ENCODE measurements around the gene DMAC2. TPM values are rescaled to one million over a fixed set of nuclear protein-coding genes. Genes with fewer than 3 reads are reported as not detected.
"Not testable (repeated sequence)": the region's sequence is repeated elsewhere in the genome, so short reads cannot be mapped to it uniquely, and the experiment has no call there.

DMAC2 gene
- total RNA-seq, 1 experiment from 2014 or later: 77.6 TPM

DNA sequence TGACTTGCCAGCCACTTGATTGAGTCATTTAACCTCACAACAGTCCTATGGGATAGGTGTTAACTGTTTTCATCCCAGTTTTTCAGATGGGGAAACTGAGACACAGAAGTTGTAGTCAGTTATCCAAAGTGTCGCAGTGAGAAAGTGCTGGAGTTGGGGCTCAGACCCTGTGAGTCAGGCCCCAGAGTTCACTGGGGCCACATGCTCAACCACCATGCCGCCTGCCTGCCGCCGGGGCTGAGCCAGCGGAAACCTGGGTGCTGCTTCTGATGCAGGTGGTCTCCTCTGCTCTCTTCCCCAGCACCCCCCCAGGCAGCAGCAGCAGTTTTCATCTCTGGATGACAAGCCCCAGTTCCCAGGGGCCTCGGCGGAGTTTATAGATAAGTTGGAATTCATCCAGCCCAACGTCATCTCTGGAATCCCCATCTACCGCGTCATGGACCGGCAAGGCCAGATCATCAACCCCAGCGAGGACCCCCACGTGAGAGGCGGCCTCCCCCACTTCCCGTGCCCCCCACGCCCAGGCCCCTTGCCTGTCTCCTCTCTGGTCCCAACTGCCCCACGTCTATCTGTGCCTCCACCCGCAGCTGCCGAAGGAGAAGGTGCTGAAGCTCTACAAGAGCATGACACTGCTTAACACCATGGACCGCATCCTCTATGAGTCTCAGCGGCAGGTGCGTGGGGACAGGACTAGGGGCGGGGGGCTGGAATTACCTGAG is 29.2 kb downstream of the DMAC2 start:
- no peaks in the 10 kb centered on the region for H3K36me3 Mint-ChIP-seq
- no peak overlapping the region for H3K4me3 Mint-ChIP-seq
- DNase-seq (ENCODE audit: low spot score) (no peak), ATAC-seq (no peak)
- no peaks in the 10 kb centered on the region; the same call in 1 of the 2 replicates for H3K27me3 Mint-ChIP-seq (ENCODE audit: low read depth)
- no peak overlapping the region for H3K27ac Mint-ChIP-seq
- no peaks in the 10 kb centered on the region for H3K9me3 Mint-ChIP-seq
- TF ChIP-seq ELF4 (CRISPR knock-in tag; IDR thresholded peaks at IDR 0.05; ENCODE audit: low read depth): no peak
- no peak for TF ChIP-seq MXD4 (CRISPR knock-in tag; IDR thresholded peaks at IDR 0.05; ENCODE audit: borderline replicate concordance)
- no peak for TF ChIP-seq SMAD4 (CRISPR knock-in tag; IDR thresholded peaks at IDR 0.05)
- ChIA-PET CTCF (interaction anchor here (3.8 kb wide), 1 partner anchor 38 kb away, joined by 24 read pairs; no protein-coding TSS in a partner anchor), POLR2A (no interaction called here)
- peaks cover 13% of the 10 kb centered on the region for H3K4me1 Mint-ChIP-seq

DNA sequence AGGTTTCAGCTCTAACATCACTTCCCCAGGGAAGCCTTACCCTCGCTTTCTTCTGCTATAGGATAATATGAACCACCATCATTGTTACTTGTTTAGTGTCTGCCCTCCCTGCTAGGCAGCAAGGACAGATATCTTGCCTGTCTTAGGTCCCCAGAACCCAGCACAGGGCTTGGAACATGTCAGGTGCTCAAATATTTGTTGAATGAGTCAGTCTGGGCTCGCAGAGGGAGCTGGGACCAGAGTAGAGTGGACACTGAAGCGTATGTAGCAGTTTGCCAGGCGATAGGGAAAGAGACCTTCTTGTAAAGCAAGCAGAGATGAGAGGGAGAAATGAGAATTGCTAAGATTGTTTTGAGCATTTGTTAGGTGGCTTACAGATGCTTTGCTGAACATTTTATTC is 30.4 kb downstream of the DMAC2 start:
- H3K27me3 Mint-ChIP-seq (ENCODE audit: low read depth): no peaks in the 10 kb centered on the region
- TF ChIP-seq NFYB (CRISPR knock-in tag; conservative IDR thresholded peaks at IDR 0.05; ENCODE audit: low read depth): no peak
- TF ChIP-seq ATF1 (CRISPR knock-in tag; IDR thresholded peaks at IDR 0.05): no peak
- no peak for TF ChIP-seq NR1H2 (CRISPR knock-in tag; IDR thresholded peaks at IDR 0.05)
- TF ChIP-seq ZNF396 (CRISPR knock-in tag; IDR thresholded peaks at IDR 0.05; ENCODE audit: borderline replicate concordance): no peak
- no peak for TF ChIP-seq HMGA2 (CRISPR knock-in tag; IDR thresholded peaks at IDR 0.05)
- no peak for TF ChIP-seq FOXK1 (CRISPR knock-in tag; IDR thresholded peaks at IDR 0.05)
- TF ChIP-seq, protein P1, sequence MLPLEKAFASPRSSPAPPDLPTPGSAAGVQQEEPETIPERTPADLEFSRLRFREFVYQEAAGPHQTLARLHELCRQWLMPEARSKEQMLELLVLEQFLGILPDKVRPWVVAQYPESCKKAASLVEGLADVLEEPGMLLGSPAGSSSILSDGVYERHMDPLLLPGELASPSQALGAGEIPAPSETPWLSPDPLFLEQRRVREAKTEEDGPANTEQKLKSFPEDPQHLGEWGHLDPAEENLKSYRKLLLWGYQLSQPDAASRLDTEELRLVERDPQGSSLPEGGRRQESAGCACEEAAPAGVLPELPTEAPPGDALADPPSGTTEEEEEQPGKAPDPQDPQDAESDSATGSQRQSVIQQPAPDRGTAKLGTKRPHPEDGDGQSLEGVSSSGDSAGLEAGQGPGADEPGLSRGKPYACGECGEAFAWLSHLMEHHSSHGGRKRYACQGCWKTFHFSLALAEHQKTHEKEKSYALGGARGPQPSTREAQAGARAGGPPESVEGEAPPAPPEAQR (CRISPR knock-in tag; IDR thresholded peaks at IDR 0.05): no peak
- no peak for TF ChIP-seq ZNF138 (CRISPR knock-in tag; conservative IDR thresholded peaks at IDR 0.05)
- TF ChIP-seq PRRX2 (CRISPR knock-in tag; IDR thresholded peaks at IDR 0.05): no peak
- TF ChIP-seq, protein P2, sequence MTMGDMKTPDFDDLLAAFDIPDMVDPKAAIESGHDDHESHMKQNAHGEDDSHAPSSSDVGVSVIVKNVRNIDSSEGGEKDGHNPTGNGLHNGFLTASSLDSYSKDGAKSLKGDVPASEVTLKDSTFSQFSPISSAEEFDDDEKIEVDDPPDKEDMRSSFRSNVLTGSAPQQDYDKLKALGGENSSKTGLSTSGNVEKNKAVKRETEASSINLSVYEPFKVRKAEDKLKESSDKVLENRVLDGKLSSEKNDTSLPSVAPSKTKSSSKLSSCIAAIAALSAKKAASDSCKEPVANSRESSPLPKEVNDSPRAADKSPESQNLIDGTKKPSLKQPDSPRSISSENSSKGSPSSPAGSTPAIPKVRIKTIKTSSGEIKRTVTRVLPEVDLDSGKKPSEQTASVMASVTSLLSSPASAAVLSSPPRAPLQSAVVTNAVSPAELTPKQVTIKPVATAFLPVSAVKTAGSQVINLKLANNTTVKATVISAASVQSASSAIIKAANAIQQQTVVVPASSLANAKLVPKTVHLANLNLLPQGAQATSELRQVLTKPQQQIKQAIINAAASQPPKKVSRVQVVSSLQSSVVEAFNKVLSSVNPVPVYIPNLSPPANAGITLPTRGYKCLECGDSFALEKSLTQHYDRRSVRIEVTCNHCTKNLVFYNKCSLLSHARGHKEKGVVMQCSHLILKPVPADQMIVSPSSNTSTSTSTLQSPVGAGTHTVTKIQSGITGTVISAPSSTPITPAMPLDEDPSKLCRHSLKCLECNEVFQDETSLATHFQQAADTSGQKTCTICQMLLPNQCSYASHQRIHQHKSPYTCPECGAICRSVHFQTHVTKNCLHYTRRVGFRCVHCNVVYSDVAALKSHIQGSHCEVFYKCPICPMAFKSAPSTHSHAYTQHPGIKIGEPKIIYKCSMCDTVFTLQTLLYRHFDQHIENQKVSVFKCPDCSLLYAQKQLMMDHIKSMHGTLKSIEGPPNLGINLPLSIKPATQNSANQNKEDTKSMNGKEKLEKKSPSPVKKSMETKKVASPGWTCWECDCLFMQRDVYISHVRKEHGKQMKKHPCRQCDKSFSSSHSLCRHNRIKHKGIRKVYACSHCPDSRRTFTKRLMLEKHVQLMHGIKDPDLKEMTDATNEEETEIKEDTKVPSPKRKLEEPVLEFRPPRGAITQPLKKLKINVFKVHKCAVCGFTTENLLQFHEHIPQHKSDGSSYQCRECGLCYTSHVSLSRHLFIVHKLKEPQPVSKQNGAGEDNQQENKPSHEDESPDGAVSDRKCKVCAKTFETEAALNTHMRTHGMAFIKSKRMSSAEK (CRISPR knock-in tag; IDR thresholded peaks at IDR 0.05; ENCODE audit: borderline replicate concordance): no peak
- CTCF ChIA-PET: interaction anchor here (1.4 to 3.8 kb wide), 9 partner anchors 15 to 154 kb away, joined by 6 to 25 read pairs (median 14); partner anchors contain the start of genes B3GNT8, B9D2 and DMAC2
- H3K4me3 Mint-ChIP-seq: no peak overlapping the region
- H3K36me3 Mint-ChIP-seq: no peaks in the 10 kb centered on the region
- POLR2A ChIA-PET: no interaction called here
- DNase-seq (ENCODE audit: low spot score) (no peak), ATAC-seq (no peak)
- H3K4me1 Mint-ChIP-seq: peaks cover 13% of the 10 kb centered on the region
- peak overlapping the region; percentile 22; the same call in 1 of the 2 replicates for H3K27ac Mint-ChIP-seq
- no peaks in the 10 kb centered on the region for H3K9me3 Mint-ChIP-seq

DNA sequence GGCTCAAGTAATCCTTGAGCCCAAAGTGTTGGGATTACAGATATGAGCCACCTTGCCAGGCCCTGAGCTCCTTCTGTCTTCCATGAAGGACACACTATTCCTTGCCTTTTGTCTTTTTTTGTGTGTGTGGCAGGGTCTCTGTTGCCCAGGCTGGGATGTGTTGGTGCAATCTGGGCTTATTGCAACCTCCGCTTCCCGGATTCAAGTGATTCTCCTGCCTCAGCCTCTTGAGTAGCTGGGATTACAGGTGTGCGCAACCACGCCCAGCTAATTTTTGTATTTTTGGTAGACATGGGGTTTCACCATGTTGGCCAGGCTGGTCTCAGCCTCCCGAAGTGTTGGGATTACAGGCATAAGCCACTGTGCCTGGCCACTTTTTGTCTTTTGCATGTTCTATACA is 30.9 kb downstream of the DMAC2 start:
- H3K4me3 Mint-ChIP-seq; H3K27me3 Mint-ChIP-seq (ENCODE audit: low read depth); H3K36me3 Mint-ChIP-seq; H3K9me3 Mint-ChIP-seq; DNase-seq (ENCODE audit: low spot score); ATAC-seq; H3K27ac Mint-ChIP-seq: not testable (repeated sequence)
- POLR2A ChIA-PET: interaction anchor here (0.7 to 1.9 kb wide), 4 partner anchors 18 to 348 kb away, joined by 4 to 10 read pairs (median 7); partner anchors contain the start of genes B3GNT8 and DMAC2
- CTCF ChIA-PET: interaction anchor here (0.6 to 3.8 kb wide), 17 partner anchors 11 to 162 kb away, joined by 3 to 25 read pairs (median 6); partner anchors contain the start of genes B3GNT8, B9D2 and DMAC2
- peaks cover 13% of the 10 kb centered on the region for H3K4me1 Mint-ChIP-seq
